Ovary (tissue), 3 donors: ENCODE measurements around the gene INO80C.

Source experiments
- POLR2A ChIP-seq: fragments of 450-650 bp; IDR thresholded peaks from one replicate; pipeline ENCODE4 v1.6.1; 2017; ENCODE audit warnings: antibody characterized with exemption, mild to moderate bottlenecking, moderate library complexity
- TF ChIP-seq, protein P1 (sequence below), 3 donors: fragments of 450-650 bp in 2 of 3; fragments of 200-600 bp in 1 of 3; IDR thresholded peaks; one replicate each; pipeline versions ENCODE4 v1.5.1 to v1.8.0; 2016 to 2022; ENCODE audit warnings: antibody characterized with exemption in 3 of 3, mild to moderate bottlenecking in 1 of 3
- donor health status: DM: no; HTN: no; CAD: no.

DNA sequence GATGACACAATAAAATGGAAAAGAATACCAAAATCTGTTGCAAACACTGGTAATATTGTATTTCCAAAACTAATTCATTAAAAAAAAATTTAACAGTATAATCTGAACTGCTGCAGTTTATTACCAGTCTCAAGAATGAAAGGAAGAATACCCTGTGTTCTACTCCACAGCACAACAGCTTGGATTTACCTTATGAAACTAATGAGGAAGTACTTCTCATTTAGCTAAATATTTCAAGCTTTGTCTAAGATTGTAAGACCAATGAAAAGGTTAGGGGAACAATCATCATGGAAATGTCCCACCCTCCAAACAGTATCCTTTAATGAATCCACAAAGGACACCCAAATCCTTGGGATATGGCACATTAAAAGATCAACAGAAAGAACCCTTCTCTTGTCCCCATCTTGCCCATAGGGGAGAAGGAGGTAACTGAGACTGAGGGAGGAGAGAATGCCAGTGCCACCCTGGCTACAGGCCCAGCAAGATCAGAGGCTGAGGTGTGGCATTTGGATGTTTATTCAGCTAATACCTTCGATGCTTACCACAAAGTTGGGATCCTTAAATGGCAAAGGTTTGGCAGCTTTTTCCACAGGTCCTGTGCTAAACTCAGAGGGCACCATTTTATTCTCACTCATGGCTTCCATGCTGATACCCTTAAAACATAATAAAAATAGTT, 17.7 kb downstream of the INO80C start:
- TF ChIP-seq, protein P1, sequence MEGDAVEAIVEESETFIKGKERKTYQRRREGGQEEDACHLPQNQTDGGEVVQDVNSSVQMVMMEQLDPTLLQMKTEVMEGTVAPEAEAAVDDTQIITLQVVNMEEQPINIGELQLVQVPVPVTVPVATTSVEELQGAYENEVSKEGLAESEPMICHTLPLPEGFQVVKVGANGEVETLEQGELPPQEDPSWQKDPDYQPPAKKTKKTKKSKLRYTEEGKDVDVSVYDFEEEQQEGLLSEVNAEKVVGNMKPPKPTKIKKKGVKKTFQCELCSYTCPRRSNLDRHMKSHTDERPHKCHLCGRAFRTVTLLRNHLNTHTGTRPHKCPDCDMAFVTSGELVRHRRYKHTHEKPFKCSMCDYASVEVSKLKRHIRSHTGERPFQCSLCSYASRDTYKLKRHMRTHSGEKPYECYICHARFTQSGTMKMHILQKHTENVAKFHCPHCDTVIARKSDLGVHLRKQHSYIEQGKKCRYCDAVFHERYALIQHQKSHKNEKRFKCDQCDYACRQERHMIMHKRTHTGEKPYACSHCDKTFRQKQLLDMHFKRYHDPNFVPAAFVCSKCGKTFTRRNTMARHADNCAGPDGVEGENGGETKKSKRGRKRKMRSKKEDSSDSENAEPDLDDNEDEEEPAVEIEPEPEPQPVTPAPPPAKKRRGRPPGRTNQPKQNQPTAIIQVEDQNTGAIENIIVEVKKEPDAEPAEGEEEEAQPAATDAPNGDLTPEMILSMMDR (IDR thresholded peaks at IDR 0.05) = no peak
- no peak for TF ChIP-seq POLR2A
